ENCODE data around the gene RTN3. TPM values are rescaled to one million over a fixed set of nuclear protein-coding genes. Genes with fewer than 3 reads are reported as not detected.

Gene RTN3
- total RNA-seq, 1 donor from 2014 or later, result 116 TPM

GRCh38 chr11:63766531-63767235 lies 85.4 kb downstream of the RTN3 start:
- Histone ChIP-seq H3K36me3 (no peaks in the 10 kb centered on the region), H3K4me1 (peaks cover 22% of the 10 kb centered on the region), H3K9me3 (no peaks in the 10 kb centered on the region), H3K4me3 (peak overlapping the region; percentile 82), H3K27me3 (no peaks in the 10 kb centered on the region), H3K27ac (no peak overlapping the region)
- intact Hi-C loops (cut with DNase I), result no loop called here
- DNase-seq (no peak), ATAC-seq (no peak)
- TF ChIP-seq CTCF (IDR thresholded peaks at IDR 0.05), result no peak

DNA sequence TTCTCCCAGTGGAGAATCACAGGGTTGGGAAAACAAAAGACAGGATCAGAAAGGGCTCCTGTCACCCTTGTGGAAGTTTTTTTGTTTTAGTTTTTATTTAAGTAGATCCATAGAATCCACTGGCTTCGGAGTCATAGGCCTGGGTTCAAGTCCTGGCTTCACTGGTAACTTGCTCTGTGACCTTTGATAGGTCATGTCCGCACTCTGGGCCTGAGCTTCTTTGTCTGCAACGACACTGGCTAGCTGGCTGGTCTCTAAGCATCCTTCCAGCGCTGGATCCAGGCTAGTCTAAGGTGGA lies 85.9 kb downstream of the RTN3 start:
- DNase-seq, result no peak
- H3K27ac ChIP-seq, result peak overlapping the region; percentile 68
- ATAC-seq, result no peak
- no peaks in the 10 kb centered on the region for H3K27me3 ChIP-seq
- no peak for TF ChIP-seq CTCF (IDR thresholded peaks at IDR 0.05)
- no peaks in the 10 kb centered on the region for H3K36me3 ChIP-seq
- H3K4me1 ChIP-seq, result peaks cover 22% of the 10 kb centered on the region
- intact Hi-C loops (cut with DNase I), result no loop called here
- H3K4me3 ChIP-seq, result peak overlapping the region; percentile 82
- no peaks in the 10 kb centered on the region for H3K9me3 ChIP-seq

- no peaks in the 10 kb centered on the region for H3K36me3 ChIP-seq
- no peaks in the 10 kb centered on the region for H3K27me3 ChIP-seq
- ATAC-seq, result peak; percentile 31
- H3K4me1 ChIP-seq, result peaks cover 22% of the 10 kb centered on the region
- H3K9me3 ChIP-seq, result no peaks in the 10 kb centered on the region
- peak; percentile 68 for DNase-seq
- peak overlapping the region; percentile 68 for H3K27ac ChIP-seq
- intact Hi-C loops (cut with DNase I), result no loop called here
- H3K4me3 ChIP-seq, result peak overlapping the region; percentile 82
- no peak for TF ChIP-seq CTCF (IDR thresholded peaks at IDR 0.05)
Observed at GRCh38 chr11:63767565-63768236, 86.4 kb downstream of the RTN3 start.

GRCh38 chr11:63768237-63769041 lies 87.1 kb downstream of the RTN3 start, which contains the start of gene ZFTA:
Gene ZFTA, minus strand, starts transcription at chr11:63768775. Its CDS starts 153 bp downstream, at chr11:63768622.
- peaks cover 22% of the 10 kb centered on the region for H3K4me1 ChIP-seq
- H3K4me3 ChIP-seq, result peak within 1 kb of the TSS; percentile 82
- peak; percentile 39 for TF ChIP-seq CTCF (IDR thresholded peaks at IDR 0.05)
- ATAC-seq (peak; percentile 75), DNase-seq (peak; percentile 83)
- H3K9me3 ChIP-seq, result no peaks in the 10 kb centered on the region
- H3K36me3 ChIP-seq, result no peaks in the 10 kb centered on the region
- intact Hi-C loops (cut with DNase I), result no loop called here
- H3K27ac ChIP-seq, result peak within 1 kb of the TSS; percentile 68
- H3K27me3 ChIP-seq, result no peaks in the 10 kb centered on the region

GRCh38 chr11:63769042-63769713 lies 87.9 kb downstream of the RTN3 start:
- no peaks in the 10 kb centered on the region for H3K36me3 ChIP-seq
- TF ChIP-seq CTCF (IDR thresholded peaks at IDR 0.05), result no peak
- intact Hi-C loops (cut with DNase I), result no loop called here
- peak overlapping the region; percentile 55 for H3K27ac ChIP-seq
- H3K27me3 ChIP-seq, result no peaks in the 10 kb centered on the region
- peak; percentile 56 for ATAC-seq
- H3K9me3 ChIP-seq, result no peaks in the 10 kb centered on the region
- peak overlapping the region; percentile 82 for H3K4me3 ChIP-seq
- H3K4me1 ChIP-seq, result peaks cover 22% of the 10 kb centered on the region
- peak; percentile 70 for DNase-seq

Measured in upper lobe of right lung (tissue), 1 donor.